Endothelial cell of umbilical vein (primary cell): Measurements from ENCODE around the gene PGLYRP1. TPM values are rescaled to one million over a fixed set of nuclear protein-coding genes. Genes with fewer than 3 reads are reported as not detected.

ENCODE experiments used
- BruUV-seq: library from RNA; stranded (reverse); fragments of 400-500 nt; replicated peaks from 2 replicates; lab custom pipeline; 2021; lab: Mats Ljungman, UMichigan
- CTCF ChIA-PET: fragments of 300-600, 350-600 bp; sonication (Branson Sonifier 250); formaldehyde crosslinking; loops from one replicate; lab custom pipeline; 2021; ENCODE audit warnings: antibody characterized with exemption, inconsistent platforms; lab: Charles Lee
- POLR2A ChIA-PET: fragments of 300-600, 350-600 bp; sonication (Branson Sonifier 250); formaldehyde crosslinking; loops from one replicate; lab custom pipeline; 2021; ENCODE audit warnings: antibody characterized with exemption, inconsistent platforms; lab: Charles Lee
- DNase-seq: peaks from one replicate; pipeline ENCODE4 v3.0.0-alpha.2; 2011; ENCODE audit warnings: low read depth, low spot score
- FAIRE-seq: peaks from 2 replicates; lab custom pipeline; 2011; peaks lifted over from hg19 to GRCh38; lab: Jason Lieb, UNC
- H2AFZ ChIP-seq: 2 replicates; pipeline ENCODE4 v1.6.0; 2012; ENCODE audit warnings: low read depth, low read length, control low read depth, inconsistent platforms
- H3K27ac ChIP-seq: 2 replicates; pipeline ENCODE4 v1.5.1; 2011; ENCODE audit warnings: low read depth, mild to moderate bottlenecking, control low read depth, low read length, moderate library complexity; ENCODE audit not compliant: insufficient read depth
- H3K27me3 ChIP-seq, 2 experiments: 2 replicates each; pipeline versions ENCODE4 v1.6.0 to v1.6.1; 2011; ENCODE audit warnings: low read length in 2 of 2, mixed read lengths in 1 of 2; ENCODE audit not compliant: control insufficient read depth in 2 of 2, insufficient read depth in 2 of 2
- H3K36me3 ChIP-seq, 2 experiments: 2 replicates in 1 of 2; 3 replicates in 1 of 2; pipeline ENCODE4 v1.5.1; 2011; ENCODE audit warnings: low read length in 2 of 2, mild to moderate bottlenecking in 1 of 2, moderate library complexity in 1 of 2; ENCODE audit not compliant: control insufficient read depth in 2 of 2, insufficient read depth in 2 of 2; ENCODE audit errors: extremely low read depth in 1 of 2
- H3K4me1 ChIP-seq: 3 replicates; pipeline ENCODE4 v1.5.1; 2011; ENCODE audit warnings: mild to moderate bottlenecking, low read length; ENCODE audit not compliant: control insufficient read depth, insufficient read depth; ENCODE audit errors: extremely low read depth
- H3K4me2 ChIP-seq: 2 replicates; pipeline ENCODE4 v1.6.1; 2011; ENCODE audit warnings: low read length, control low read depth, mixed read lengths; ENCODE audit not compliant: insufficient read depth
- H3K4me3 ChIP-seq, 3 experiments: fragments of 200-600 bp in 1 of 3; sonication (generic), shearing (Covaris generic) in 1 of 3; replicated peaks in 1 of 3; 2 replicates each; pipeline ENCODE4 v1.5.1; 2011 to 2016; ENCODE audit warnings: control low read depth in 3 of 3, low read length in 3 of 3, mild to moderate bottlenecking in 2 of 3, inconsistent platforms in 1 of 3, low read depth in 1 of 3, moderate library complexity in 1 of 3; ENCODE audit not compliant: insufficient read depth in 1 of 3
- H3K79me2 ChIP-seq: 2 replicates; pipeline ENCODE4 v1.6.0; 2012; ENCODE audit warnings: low read length, inconsistent platforms; ENCODE audit not compliant: control insufficient read depth, insufficient read depth
- H3K9ac ChIP-seq: replicated peaks from 2 replicates; pipeline ENCODE3; 2011; ENCODE audit warnings: low read length, control low read depth; ENCODE audit not compliant: insufficient read depth; ENCODE audit errors: extremely low read depth
- H3K9me1 ChIP-seq: replicated peaks from 3 replicates; pipeline ENCODE4 v1.6.0; 2011; ENCODE audit warnings: mild to moderate bottlenecking, low read length; ENCODE audit not compliant: control insufficient read depth, insufficient read depth; ENCODE audit errors: extremely low read depth
- H3K9me3 ChIP-seq: replicated peaks from 2 replicates; pipeline ENCODE4 v1.5.1; 2012; ENCODE audit warnings: low read length, inconsistent platforms; ENCODE audit not compliant: control insufficient read depth, insufficient read depth
- H4K20me1 ChIP-seq: replicated peaks from 2 replicates; pipeline ENCODE3; 2011; ENCODE audit warnings: mild to moderate bottlenecking, low read length; ENCODE audit not compliant: control insufficient read depth, insufficient read depth; ENCODE audit errors: extremely low read depth
- CTCF ChIP-seq, 2 donors: IDR thresholded peaks; 1 replicate in 1 of 2; 2 replicates in 1 of 2; pipeline ENCODE4 v1.5.1; 2011; ENCODE audit warnings: low read length in 2 of 2, mild to moderate bottlenecking in 2 of 2, moderate library complexity in 2 of 2, control low read depth in 1 of 2, inconsistent platforms in 1 of 2, low read depth in 1 of 2; ENCODE audit not compliant: insufficient read depth in 1 of 2; ENCODE audit errors: extremely low read depth in 1 of 2
- EZH2 ChIP-seq: IDR thresholded peaks from 2 replicates; pipeline ENCODE4 v1.6.1; 2012; ENCODE audit warnings: borderline replicate concordance, low read depth, mild to moderate bottlenecking, moderate library complexity, low read length, inconsistent platforms; ENCODE audit not compliant: severe bottlenecking
- FOS ChIP-seq: IDR thresholded peaks from 2 replicates; pipeline ENCODE4 v1.6.1; 2011; ENCODE audit warnings: mild to moderate bottlenecking, low read length, moderate library complexity, borderline replicate concordance; ENCODE audit not compliant: insufficient read depth
- GATA2 ChIP-seq: IDR thresholded peaks from 2 replicates; pipeline ENCODE4 v1.7.0; 2011; ENCODE audit warnings: low read depth, mild to moderate bottlenecking, moderate library complexity, mixed read lengths, low read length; ENCODE audit not compliant: insufficient read length, insufficient read depth
- JUN ChIP-seq: IDR thresholded peaks from 2 replicates; pipeline ENCODE4 v1.6.1; 2011; ENCODE audit warnings: borderline replicate concordance, low read depth; ENCODE audit not compliant: insufficient read length, insufficient read depth
- MAX ChIP-seq: IDR thresholded peaks from 2 replicates; pipeline ENCODE4 v1.6.1; 2011; ENCODE audit not compliant: insufficient read depth, insufficient read length
- MYC ChIP-seq: IDR thresholded peaks from one replicate; pipeline ENCODE4 v1.6.1; 2011; ENCODE audit warnings: mild to moderate bottlenecking, low read depth, low read length
- POLR2AphosphoS5 ChIP-seq: IDR thresholded peaks from 2 replicates; pipeline ENCODE4 v1.6.1; 2012; ENCODE audit warnings: low read depth, mild to moderate bottlenecking, control low read depth, low read length, moderate library complexity; ENCODE audit not compliant: insufficient read depth
- dilution Hi-C: fragments of 300-500 bp; cut with MboI; formaldehyde crosslinking; loops from one replicate; pipeline ENCODE4 v1.15.0; 2019; ENCODE audit warnings: low sequenced_read_pairs; ENCODE audit not compliant: extremely low pct_ligation_motif_present
- intact Hi-C: fragments of 100-400 bp; cut with micrococcal nuclease; formaldehyde crosslinking; loops from one replicate; pipeline ENCODE4 v1.10.0; 2022
- polyA plus RNA-seq, 4 experiments: library from polyadenylated mRNA; depleted of rRNA in 3 of 4; stranded (reverse) in 3 of 4; unstranded in 1 of 4; fragments of >200 nt; gene quantifications; 2 replicates each; pipeline versions ENCODE4 v1.2.1 to v1.2.3, GENCODE V29; 2011 to 2012; ENCODE audit warnings: missing spikeins in 1 of 4
- total RNA-seq: library from RNA; stranded (reverse); gene quantifications from 2 replicates; pipeline ENCODE4 v1.2.3, GENCODE V29; 2021

The PGLYRP1 gene
- total and polyA plus RNA-seq, 2 donors (not counting 3 experiments of a cell fraction or from before 2014, with no cell fraction given) = not detected

GRCh38 chr19:45994456-45994997 lies 28.3 kb downstream of the PGLYRP1 start:
- ChIA-PET POLR2A (interaction anchor here (0.6 to 1.0 kb wide), 3 partner anchors 21 to 92 kb away, joined by 3 to 5 read pairs (median 3); partner anchors contain the start of gene MYPOP), CTCF (interaction anchor here (0.9 to 2.0 kb wide), 12 partner anchors 8 to 286 kb away, joined by 3 to 11 read pairs (median 4); partner anchors contain the start of genes MYPOP and NOVA2)
- no TSS peak for BruUV-seq
- peak overlapping the region; percentile 94 for H3K4me2 ChIP-seq
- H4K20me1 ChIP-seq = no peaks in the 10 kb centered on the region
- DNase-seq (no peak), FAIRE-seq (no peak)
- peaks cover 10% of the 10 kb centered on the region for H3K4me1 ChIP-seq
- intact Hi-C loops = loop anchor here (2.0 kb wide), 1 partner anchor 92 kb away; the partner anchor contains the start of gene MYPOP
- peaks cover 5% of the 10 kb centered on the region for H3K79me2 ChIP-seq
- H3K4me3 ChIP-seq = peak overlapping the region; percentile 20 to 60 (median 29)
- H3K9me1 ChIP-seq = no peaks in the 10 kb centered on the region
- H3K27me3 ChIP-seq = peaks cover 0 to 2% of the 10 kb centered on the region in 2 experiments
- peak overlapping the region; percentile 32 for H3K9ac ChIP-seq
- no peak overlapping the region for H3K27ac ChIP-seq
- H3K9me3 ChIP-seq = no peaks in the 10 kb centered on the region
- TF ChIP-seq EZH2 = no peak
- no peak for TF ChIP-seq FOS
- TF ChIP-seq MYC = no peak
- no peak for TF ChIP-seq POLR2AphosphoS5
- no peak for TF ChIP-seq MAX
- dilution Hi-C loops = no loop called here
- H2AFZ ChIP-seq = peak overlapping the region; percentile 60
- H3K36me3 ChIP-seq = no peaks in the 10 kb centered on the region

- H3K9me1 ChIP-seq = no peaks in the 10 kb centered on the region
- no peak overlapping the region for H3K27ac ChIP-seq
- no TSS peak for BruUV-seq
- DNase-seq (no peak), FAIRE-seq (no peak)
- peaks cover 4% of the 10 kb centered on the region for H3K4me1 ChIP-seq
- intact Hi-C loops = no loop called here
- peaks cover 2 to 6% of the 10 kb centered on the region in 2 experiments for H3K27me3 ChIP-seq
- CTCF ChIA-PET = no interaction called here
- H3K9ac ChIP-seq = no peak overlapping the region
- H3K79me2 ChIP-seq = no peaks in the 10 kb centered on the region
- POLR2A ChIA-PET = interaction anchor here (0.6 kb wide), 1 partner anchor 309 kb away, joined by 3 read pairs; no protein-coding TSS in a partner anchor
- dilution Hi-C loops = no loop called here
- no peak overlapping the region for H3K4me2 ChIP-seq
- H3K4me3 ChIP-seq = no peak overlapping the region
- no peak overlapping the region for H2AFZ ChIP-seq
- no peak for TF ChIP-seq GATA2
- TF ChIP-seq EZH2 = no peak
- TF ChIP-seq MYC = no peak
- TF ChIP-seq JUN = no peak
- no peak for TF ChIP-seq FOS
- no peak for TF ChIP-seq CTCF (IDR thresholded peaks at IDR 0.05; ENCODE audit: extremely low read depth in 1 of 2, insufficient read depth in 1 of 2, low read depth in 1 of 2, low read length in 2 of 2)
- H3K9me3 ChIP-seq = no peaks in the 10 kb centered on the region
- H4K20me1 ChIP-seq = no peaks in the 10 kb centered on the region
- H3K36me3 ChIP-seq = no peaks in the 10 kb centered on the region
Measured at GRCh38 chr19:45990113-45990728, 32.6 kb downstream of the PGLYRP1 start.
